Measurements from ENCODE around the gene CGB8. TPM values are rescaled to one million over a fixed set of nuclear protein-coding genes. Genes with fewer than 3 reads are reported as not detected.
"Not testable (repeated sequence)": the region's sequence is repeated elsewhere in the genome, so short reads cannot be mapped to it uniquely, and the experiment has no call there.

The CGB8 gene
- total RNA-seq: not detected

DNA sequence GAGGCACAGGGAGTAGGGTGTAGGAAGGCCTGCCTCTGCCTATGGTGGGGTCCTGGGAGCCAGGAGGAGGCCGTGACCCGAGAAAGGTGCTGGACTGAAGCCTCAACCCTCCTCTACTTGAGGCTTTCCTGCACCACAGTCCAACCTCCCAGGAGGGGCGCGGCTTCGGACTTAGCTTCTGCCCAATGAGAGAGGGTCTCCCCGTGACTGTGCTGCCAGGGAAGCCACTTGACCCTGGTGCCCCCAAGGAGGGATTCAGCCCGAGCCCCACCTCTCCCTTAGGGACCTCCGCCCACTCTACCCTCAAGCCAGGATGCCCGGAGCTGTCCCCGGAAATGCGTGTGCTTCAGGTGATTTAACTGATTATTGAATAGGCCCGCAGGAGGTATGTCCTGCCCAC lies at the start of gene CGB8:
Gene CGB8, minus strand, starts transcription at position 101 of the 400 bp plus-strand sequence. CDS start 372 bp downstream, outside the sequence.
- H3K9me3 ChIP-seq; H3K4me1 ChIP-seq; H3K4me3 ChIP-seq; DNase-seq (ENCODE audit: low spot score in 2 of 2); H3K27ac ChIP-seq; H3K36me3 ChIP-seq; H3K27me3 ChIP-seq: not testable (repeated sequence)
- 52 to 56% methylated on average over 6 to 9 of the region's 12 CpGs for WGBS, 2 donors

DNA sequence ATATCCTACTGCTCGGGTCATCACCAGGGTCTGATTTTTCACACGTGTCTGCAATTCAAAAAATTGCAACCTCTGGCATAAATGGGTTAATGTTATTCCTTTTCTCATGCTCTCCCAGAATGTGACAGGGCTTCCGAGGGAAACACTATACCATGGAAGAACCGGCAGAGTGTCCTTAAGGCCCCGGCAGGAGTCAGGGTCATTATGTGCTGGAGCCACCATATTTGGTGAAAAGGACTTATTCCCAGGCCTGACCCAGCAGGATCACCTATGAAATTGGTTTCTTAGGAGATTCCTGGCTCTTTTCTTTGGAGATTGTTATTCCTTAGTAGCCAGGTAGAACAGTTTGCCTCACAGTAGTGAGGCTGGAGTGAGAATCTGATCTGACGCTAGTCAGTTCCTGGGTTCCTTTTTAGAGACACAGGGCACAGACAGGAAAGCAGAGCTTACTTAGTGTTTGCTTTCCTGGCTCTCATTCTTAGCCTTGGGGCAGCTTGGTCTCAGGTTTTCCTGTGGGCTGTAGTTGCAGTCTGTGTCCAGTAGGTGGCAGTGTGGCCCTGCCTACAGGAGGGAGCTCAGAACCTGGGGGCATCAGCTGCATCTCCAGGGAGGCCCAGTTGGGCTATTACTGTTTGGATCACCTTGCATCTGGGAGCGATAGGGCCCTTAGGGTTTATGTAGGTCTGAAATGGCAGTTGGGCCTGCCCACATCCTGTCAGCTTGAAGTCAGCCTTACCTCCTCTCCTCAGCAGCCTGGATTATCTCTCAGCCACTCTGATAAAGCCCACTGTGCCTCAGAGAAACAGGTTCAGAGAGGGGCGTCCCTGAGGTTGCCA lies 48.8 kb upstream of the CGB8 start:
- no peaks in the 10 kb centered on the region for H3K27me3 ChIP-seq
- peaks cover 0 to 20% (median 0%) of the 10 kb centered on the region in 4 donors for H3K4me1 ChIP-seq
- 48 to 53% methylated on average over 8 of the region's 8 CpGs for WGBS, 2 donors
- H3K9me3 ChIP-seq: no peaks in the 10 kb centered on the region
- no peak overlapping the region for H3K27ac ChIP-seq
- peaks cover 10 to 100% (median 47%) of the 10 kb centered on the region in 3 donors for H3K36me3 ChIP-seq
- no peak overlapping the region for H3K4me3 ChIP-seq
- TF ChIP-seq, protein P1, sequence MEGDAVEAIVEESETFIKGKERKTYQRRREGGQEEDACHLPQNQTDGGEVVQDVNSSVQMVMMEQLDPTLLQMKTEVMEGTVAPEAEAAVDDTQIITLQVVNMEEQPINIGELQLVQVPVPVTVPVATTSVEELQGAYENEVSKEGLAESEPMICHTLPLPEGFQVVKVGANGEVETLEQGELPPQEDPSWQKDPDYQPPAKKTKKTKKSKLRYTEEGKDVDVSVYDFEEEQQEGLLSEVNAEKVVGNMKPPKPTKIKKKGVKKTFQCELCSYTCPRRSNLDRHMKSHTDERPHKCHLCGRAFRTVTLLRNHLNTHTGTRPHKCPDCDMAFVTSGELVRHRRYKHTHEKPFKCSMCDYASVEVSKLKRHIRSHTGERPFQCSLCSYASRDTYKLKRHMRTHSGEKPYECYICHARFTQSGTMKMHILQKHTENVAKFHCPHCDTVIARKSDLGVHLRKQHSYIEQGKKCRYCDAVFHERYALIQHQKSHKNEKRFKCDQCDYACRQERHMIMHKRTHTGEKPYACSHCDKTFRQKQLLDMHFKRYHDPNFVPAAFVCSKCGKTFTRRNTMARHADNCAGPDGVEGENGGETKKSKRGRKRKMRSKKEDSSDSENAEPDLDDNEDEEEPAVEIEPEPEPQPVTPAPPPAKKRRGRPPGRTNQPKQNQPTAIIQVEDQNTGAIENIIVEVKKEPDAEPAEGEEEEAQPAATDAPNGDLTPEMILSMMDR (IDR thresholded peaks at IDR 0.05): peak; percentile 92 to 100 (median 99)
- TF ChIP-seq POLR2A (IDR thresholded peaks at IDR 0.05): no peak
- peak; percentile 33 to 71 for DNase-seq (ENCODE audit: low spot score in 2 of 2)

DNA sequence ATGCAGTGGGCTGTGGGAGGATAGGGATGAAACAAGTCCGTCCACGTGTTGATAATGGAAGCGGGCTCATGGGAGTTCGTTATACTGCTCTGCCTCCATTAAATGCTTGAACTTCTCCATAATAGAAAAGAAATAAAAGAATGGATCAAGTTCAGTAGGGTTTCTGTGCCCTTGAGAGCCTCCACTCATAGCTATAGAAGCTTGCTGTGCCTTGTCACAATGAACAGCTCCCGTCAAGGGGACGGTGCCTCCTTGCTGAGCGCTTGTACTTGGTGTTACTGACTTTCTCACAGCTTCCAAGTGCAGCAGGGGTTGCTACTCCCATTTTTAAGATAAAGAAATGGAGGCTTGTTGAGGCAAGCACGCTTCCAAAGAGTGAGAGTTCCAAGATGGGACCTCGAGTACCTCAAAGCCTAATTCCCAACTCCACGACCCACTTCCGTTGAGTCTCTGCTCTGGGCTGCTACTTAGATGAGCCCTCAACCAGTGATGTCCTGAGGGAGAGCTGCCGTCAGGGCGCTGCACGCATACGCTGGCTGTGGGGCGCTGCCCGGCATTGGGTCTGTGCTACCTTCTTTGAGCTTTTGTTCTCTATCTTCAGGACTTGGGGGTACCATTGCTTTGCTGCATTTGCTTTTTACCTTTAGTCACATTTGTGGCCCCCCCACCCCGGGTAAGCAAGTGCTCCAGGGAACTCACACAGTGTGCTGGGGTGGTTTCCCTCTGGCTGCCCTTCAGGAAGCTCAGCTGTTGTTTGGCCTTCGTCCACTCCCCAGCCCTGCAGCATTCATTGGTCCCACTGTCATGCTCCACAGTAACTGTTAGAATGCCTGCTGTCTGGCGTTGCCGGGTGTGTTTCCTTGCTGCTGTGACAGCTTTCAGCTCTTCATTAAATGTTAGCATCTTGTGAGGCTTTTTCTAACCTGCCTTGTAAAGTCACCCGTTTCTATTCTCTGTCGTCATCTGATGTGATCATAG lies 45.9 kb upstream of the CGB8 start:
- Histone ChIP-seq H3K36me3 (peaks cover 8 to 100% (median 49%) of the 10 kb centered on the region in 3 donors), H3K4me3 (no peak overlapping the region), H3K27me3 (no peaks in the 10 kb centered on the region), H3K9me3 (no peaks in the 10 kb centered on the region), H3K4me1 (peaks cover 0 to 20% (median 0%) of the 10 kb centered on the region in 4 donors), H3K27ac (no peak overlapping the region)
- 70 to 74% methylated on average over 23 of the region's 23 CpGs for WGBS, 2 donors
- no peak for DNase-seq (ENCODE audit: low spot score in 2 of 2)
- TF ChIP-seq POLR2A (IDR thresholded peaks at IDR 0.05) (no peak), EP300 (IDR thresholded peaks at IDR 0.05) (no peak)
- TF ChIP-seq, protein P1 (IDR thresholded peaks at IDR 0.05): no peak

DNA sequence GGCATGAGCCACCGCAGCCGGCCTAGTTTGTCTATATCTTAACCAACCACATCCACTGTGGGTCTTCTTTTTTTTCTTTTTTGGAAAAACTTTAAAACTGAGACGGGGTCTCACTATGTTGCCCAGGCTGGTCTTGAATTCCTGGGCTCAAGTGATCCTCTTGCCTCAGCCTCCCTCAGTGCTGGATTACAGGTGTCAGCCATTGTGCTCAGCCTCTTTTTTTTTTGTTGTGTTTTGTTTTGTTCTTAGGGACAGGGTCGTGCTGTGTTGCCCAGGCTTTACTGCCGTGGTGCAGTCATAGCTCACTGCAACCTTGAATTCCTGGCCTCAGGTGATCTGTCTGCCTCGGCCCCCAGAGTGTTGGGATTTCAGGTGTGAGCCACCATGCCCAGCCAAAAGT lies 43.8 kb upstream of the CGB8 start:
- DNase-seq (ENCODE audit: low spot score in 2 of 2): no peak
- Histone ChIP-seq H3K9me3 (no peaks in the 10 kb centered on the region), H3K4me1 (peaks cover 0 to 27% (median under 1%) of the 10 kb centered on the region in 4 donors), H3K4me3 (no peak overlapping the region), H3K36me3 (peaks cover 7 to 97% (median 41%) of the 10 kb centered on the region in 3 donors), H3K27me3 (no peaks in the 10 kb centered on the region), H3K27ac (no peak overlapping the region)
- WGBS, 2 donors: 92 to 93% methylated on average over 6 of the region's 6 CpGs
- no peak for TF ChIP-seq POLR2A (IDR thresholded peaks at IDR 0.05)
- TF ChIP-seq, protein P1 (IDR thresholded peaks at IDR 0.05): no peak
- TF ChIP-seq EP300 (IDR thresholded peaks at IDR 0.05): no peak

DNA sequence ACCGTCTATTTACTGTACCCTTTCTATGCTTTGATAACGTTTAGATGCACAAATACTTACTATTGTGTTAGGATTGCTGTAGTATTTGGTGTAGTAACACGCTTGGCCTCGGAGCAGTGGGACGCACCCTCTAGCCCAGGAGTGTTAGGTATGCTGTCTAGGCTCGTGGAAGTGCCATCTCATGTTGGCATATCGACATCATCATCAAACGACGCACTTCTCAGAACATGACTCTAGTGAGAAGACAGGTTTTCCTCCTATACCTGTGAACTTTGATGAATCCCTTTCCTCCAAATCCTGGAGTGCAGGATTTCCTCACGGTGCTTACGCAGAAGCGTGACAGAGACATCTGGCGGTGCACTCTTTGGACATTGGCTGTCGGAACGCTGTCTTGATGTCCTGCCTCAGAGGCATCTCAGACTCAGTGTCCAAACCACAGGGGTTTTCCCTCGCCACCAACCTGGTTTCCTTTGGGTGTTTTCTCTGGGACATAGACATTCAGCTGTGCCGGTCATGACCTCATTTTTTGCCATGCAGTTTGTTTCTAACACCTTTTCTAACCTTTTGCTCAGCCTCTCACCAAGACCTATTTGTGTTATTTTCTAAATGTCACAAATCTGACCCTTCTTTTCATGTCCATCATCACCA lies 42.6 kb upstream of the CGB8 start:
- no peak for DNase-seq (ENCODE audit: low spot score in 2 of 2)

More for the DNA sequence above, 42.6 kb upstream of the CGB8 start:
- no peak for TF ChIP-seq POLR2A (IDR thresholded peaks at IDR 0.05)
- no peak for TF ChIP-seq EP300 (IDR thresholded peaks at IDR 0.05)
- TF ChIP-seq, protein P1 (IDR thresholded peaks at IDR 0.05): no peak
- WGBS, 2 donors: 92% methylated on average over 17 of the region's 17 CpGs
- Histone ChIP-seq H3K27me3 (no peaks in the 10 kb centered on the region), H3K36me3 (peaks cover 7 to 93% (median 34%) of the 10 kb centered on the region in 3 donors), H3K27ac (no peak overlapping the region), H3K4me3 (no peak overlapping the region), H3K4me1 (peaks cover 0 to 35% (median 9%) of the 10 kb centered on the region in 4 donors), H3K9me3 (no peaks in the 10 kb centered on the region)
